Measurements from ENCODE around the gene ACVR1. TPM values are rescaled to one million over a fixed set of nuclear protein-coding genes. Genes with fewer than 3 reads are reported as not detected.

ACVR1 gene
- total RNA-seq, 1 experiment from 2014 or later: 17.1 TPM

GRCh38 chr2:157751462-157752058, 124.6 kb downstream of the ACVR1 start:
- peak; percentile 42 for DNase-seq (ENCODE audit: low spot score)
- Histone ChIP-seq H3K36me3 (ENCODE audit: insufficient read depth, low read length, poor library complexity, severe bottlenecking) (no peaks in the 10 kb centered on the region), H3K4me1 (ENCODE audit: insufficient read depth, low read length, poor library complexity, severe bottlenecking) (peaks cover 33% of the 10 kb centered on the region), H3K27me3 (replicated peaks; ENCODE audit: insufficient read depth, low read depth, low read length, poor library complexity) (no peaks in the 10 kb centered on the region), H3K9me3 (ENCODE audit: low read depth, low read length, poor library complexity, severe bottlenecking) (no peaks in the 10 kb centered on the region), H3K27ac (ENCODE audit: low read depth, low read length, poor library complexity, severe bottlenecking) (peak overlapping the region; percentile 55), H3K4me3 (ENCODE audit: low read depth, low read length, poor library complexity, severe bottlenecking) (no peak overlapping the region)
- ChIA-PET CTCF (no interaction called here), POLR2A (ENCODE audit: low non-redundant PET) (no interaction called here)
- no TSS peak for BruUV-seq (replicated peaks)
- TF ChIP-seq, protein P1, sequence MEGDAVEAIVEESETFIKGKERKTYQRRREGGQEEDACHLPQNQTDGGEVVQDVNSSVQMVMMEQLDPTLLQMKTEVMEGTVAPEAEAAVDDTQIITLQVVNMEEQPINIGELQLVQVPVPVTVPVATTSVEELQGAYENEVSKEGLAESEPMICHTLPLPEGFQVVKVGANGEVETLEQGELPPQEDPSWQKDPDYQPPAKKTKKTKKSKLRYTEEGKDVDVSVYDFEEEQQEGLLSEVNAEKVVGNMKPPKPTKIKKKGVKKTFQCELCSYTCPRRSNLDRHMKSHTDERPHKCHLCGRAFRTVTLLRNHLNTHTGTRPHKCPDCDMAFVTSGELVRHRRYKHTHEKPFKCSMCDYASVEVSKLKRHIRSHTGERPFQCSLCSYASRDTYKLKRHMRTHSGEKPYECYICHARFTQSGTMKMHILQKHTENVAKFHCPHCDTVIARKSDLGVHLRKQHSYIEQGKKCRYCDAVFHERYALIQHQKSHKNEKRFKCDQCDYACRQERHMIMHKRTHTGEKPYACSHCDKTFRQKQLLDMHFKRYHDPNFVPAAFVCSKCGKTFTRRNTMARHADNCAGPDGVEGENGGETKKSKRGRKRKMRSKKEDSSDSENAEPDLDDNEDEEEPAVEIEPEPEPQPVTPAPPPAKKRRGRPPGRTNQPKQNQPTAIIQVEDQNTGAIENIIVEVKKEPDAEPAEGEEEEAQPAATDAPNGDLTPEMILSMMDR (conservative IDR thresholded peaks at IDR 0.05; ENCODE audit: low read depth, low read length): peak; percentile 40
- TF ChIP-seq EZH2 (IDR thresholded peaks at IDR 0.05; ENCODE audit: borderline replicate concordance, low read depth, low read length, poor library complexity, severe bottlenecking): no peak
- intact Hi-C loops (cut with micrococcal nuclease; ENCODE audit: unreplicated experiment): no loop called here

- no peak for TF ChIP-seq EZH2 (IDR thresholded peaks at IDR 0.05; ENCODE audit: borderline replicate concordance, low read depth, low read length, poor library complexity, severe bottlenecking)
- TF ChIP-seq, protein P1 (conservative IDR thresholded peaks at IDR 0.05; ENCODE audit: low read depth, low read length): no peak
- no peak for DNase-seq (ENCODE audit: low spot score)
- no peak overlapping the region for H3K4me3 ChIP-seq (ENCODE audit: low read depth, low read length, poor library complexity, severe bottlenecking)
- no peaks in the 10 kb centered on the region for H3K36me3 ChIP-seq (ENCODE audit: insufficient read depth, low read length, poor library complexity, severe bottlenecking)
- no TSS peak for BruUV-seq (replicated peaks)
- H3K27ac ChIP-seq (ENCODE audit: low read depth, low read length, poor library complexity, severe bottlenecking): no peak overlapping the region
- intact Hi-C loops (cut with micrococcal nuclease; ENCODE audit: unreplicated experiment): no loop called here
- peaks cover 37% of the 10 kb centered on the region for H3K4me1 ChIP-seq (ENCODE audit: insufficient read depth, low read length, poor library complexity, severe bottlenecking)
- POLR2A ChIA-PET (ENCODE audit: low non-redundant PET): no interaction called here
- CTCF ChIA-PET: no interaction called here
- H3K27me3 ChIP-seq (replicated peaks; ENCODE audit: insufficient read depth, low read depth, low read length, poor library complexity): no peaks in the 10 kb centered on the region
- H3K9me3 ChIP-seq (ENCODE audit: low read depth, low read length, poor library complexity, severe bottlenecking): no peaks in the 10 kb centered on the region
Observed at GRCh38 chr2:157749684-157750083, 126.4 kb downstream of the ACVR1 start.

GRCh38 chr2:157748371-157749142, 127.6 kb downstream of the ACVR1 start:
- POLR2A ChIA-PET (ENCODE audit: low non-redundant PET): no interaction called here
- Histone ChIP-seq H3K4me1 (ENCODE audit: insufficient read depth, low read length, poor library complexity, severe bottlenecking) (peaks cover 37% of the 10 kb centered on the region), H3K27ac (ENCODE audit: low read depth, low read length, poor library complexity, severe bottlenecking) (peak overlapping the region; percentile 17), H3K27me3 (replicated peaks; ENCODE audit: insufficient read depth, low read depth, low read length, poor library complexity) (no peaks in the 10 kb centered on the region), H3K4me3 (ENCODE audit: low read depth, low read length, poor library complexity, severe bottlenecking) (no peak overlapping the region), H3K9me3 (ENCODE audit: low read depth, low read length, poor library complexity, severe bottlenecking) (no peaks in the 10 kb centered on the region), H3K36me3 (ENCODE audit: insufficient read depth, low read length, poor library complexity, severe bottlenecking) (no peaks in the 10 kb centered on the region)
- CTCF ChIA-PET: no interaction called here
- no peak for DNase-seq (ENCODE audit: low spot score)
- BruUV-seq (replicated peaks): no TSS peak
- TF ChIP-seq EZH2 (IDR thresholded peaks at IDR 0.05; ENCODE audit: borderline replicate concordance, low read depth, low read length, poor library complexity, severe bottlenecking): no peak
- TF ChIP-seq, protein P1 (conservative IDR thresholded peaks at IDR 0.05; ENCODE audit: low read depth, low read length): no peak
- intact Hi-C loops (cut with micrococcal nuclease; ENCODE audit: unreplicated experiment): no loop called here
